Upper lobe of right lung (tissue), 1 donor: ENCODE data around the gene CXCR5. TPM values are rescaled to one million over a fixed set of nuclear protein-coding genes. Genes with fewer than 3 reads are reported as not detected.
A peak's percentile ranks its signal among the peaks of the same experiment; 100 is the strongest.

ENCODE experiments used
- ATAC-seq: fragments of 200-7000 bp; cut with Tn5 transposase; one replicate; pipeline ENCODE4 v1.9.1; 2020; ENCODE audit warnings: mild to moderate bottlenecking, moderate library complexity
- DNase-seq: peaks from one replicate; pipeline ENCODE4 v3.0.0-alpha.2; 2020
- H3K27ac ChIP-seq: fragments of 200-600 bp; one replicate; pipeline ENCODE4 v1.8.0; 2022
- H3K27me3 ChIP-seq: fragments of 200-600 bp; one replicate; pipeline ENCODE4 v1.8.0; 2022; ENCODE audit warnings: mild to moderate bottlenecking
- H3K36me3 ChIP-seq: fragments of 200-600 bp; one replicate; pipeline ENCODE4 v1.8.0; 2022
- H3K4me1 ChIP-seq: fragments of 200-600 bp; one replicate; pipeline ENCODE4 v1.8.0; 2022
- H3K4me3 ChIP-seq: fragments of 200-600 bp; one replicate; pipeline ENCODE4 v1.8.0; 2022; ENCODE audit warnings: mild to moderate bottlenecking
- H3K9me3 ChIP-seq: fragments of 200-600 bp; one replicate; pipeline ENCODE4 v1.8.0; 2022
- intact Hi-C: fragments of 100-400 bp; cut with DNase I; formaldehyde crosslinking; loops from one replicate; pipeline ENCODE4 v1.11.0; 2022
- total RNA-seq: library from RNA; stranded (reverse); fragmentation: NEBNext Ultra II Directional; extraction: Animal tissue kit (Norgen Biotek cat#: 25700); gene quantifications from one replicate; pipeline ENCODE4 v1.2.1, GENCODE V29; 2021
- TF ChIP-seq, protein P1 (sequence below): fragments of 200-600 bp; IDR thresholded peaks from one replicate; pipeline ENCODE4 v1.8.0; 2022; ENCODE audit warnings: antibody characterized with exemption
- donor health status: DM: no; HTN: yes; CAD: no; lungs with severe emphysema.

Gene CXCR5
- total RNA-seq, 1 donor from 2014 or later = not detected

DNA sequence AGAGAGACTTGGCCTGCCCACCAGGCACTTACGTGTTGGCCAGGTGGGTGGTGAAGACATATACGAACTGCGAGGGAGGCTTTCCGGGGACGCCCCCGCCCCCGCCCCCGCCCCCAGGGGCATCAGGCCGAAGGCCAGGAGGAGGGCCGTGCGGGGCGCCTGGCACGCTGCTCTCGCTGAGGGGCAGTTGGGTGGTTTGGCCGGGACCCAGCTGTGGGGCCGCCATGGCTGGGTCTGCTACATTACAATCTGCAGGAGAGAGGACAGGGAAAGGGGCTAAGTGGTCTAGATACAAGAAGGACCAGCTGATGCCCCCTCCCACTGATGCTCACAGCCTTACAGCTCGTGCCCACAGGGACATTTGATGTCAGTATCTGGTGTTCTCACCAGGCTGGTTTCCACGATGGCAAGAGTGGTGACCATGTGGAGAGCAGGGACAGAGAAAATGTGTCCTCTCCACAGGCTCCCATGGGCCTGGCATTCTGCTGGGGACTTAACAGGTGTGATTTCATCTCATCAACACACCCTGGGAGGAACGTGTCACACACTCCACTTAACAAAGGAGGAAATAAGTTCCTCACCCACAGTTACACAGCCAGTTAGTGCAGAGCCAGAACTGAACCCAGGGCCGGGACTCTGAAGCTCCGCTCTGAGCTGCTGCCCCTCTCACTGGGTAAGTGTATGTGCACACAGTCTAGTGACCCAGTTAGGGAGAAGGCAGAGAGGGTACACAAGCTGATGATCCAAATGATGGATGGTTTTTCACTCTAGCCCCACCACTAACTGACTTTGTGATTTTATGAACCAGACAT lies 19.7 kb downstream of the CXCR5 start:
- no peaks in the 10 kb centered on the region for H3K9me3 ChIP-seq
- no peak overlapping the region for H3K4me3 ChIP-seq
- H3K27me3 ChIP-seq = no peaks in the 10 kb centered on the region
- TF ChIP-seq, protein P1, sequence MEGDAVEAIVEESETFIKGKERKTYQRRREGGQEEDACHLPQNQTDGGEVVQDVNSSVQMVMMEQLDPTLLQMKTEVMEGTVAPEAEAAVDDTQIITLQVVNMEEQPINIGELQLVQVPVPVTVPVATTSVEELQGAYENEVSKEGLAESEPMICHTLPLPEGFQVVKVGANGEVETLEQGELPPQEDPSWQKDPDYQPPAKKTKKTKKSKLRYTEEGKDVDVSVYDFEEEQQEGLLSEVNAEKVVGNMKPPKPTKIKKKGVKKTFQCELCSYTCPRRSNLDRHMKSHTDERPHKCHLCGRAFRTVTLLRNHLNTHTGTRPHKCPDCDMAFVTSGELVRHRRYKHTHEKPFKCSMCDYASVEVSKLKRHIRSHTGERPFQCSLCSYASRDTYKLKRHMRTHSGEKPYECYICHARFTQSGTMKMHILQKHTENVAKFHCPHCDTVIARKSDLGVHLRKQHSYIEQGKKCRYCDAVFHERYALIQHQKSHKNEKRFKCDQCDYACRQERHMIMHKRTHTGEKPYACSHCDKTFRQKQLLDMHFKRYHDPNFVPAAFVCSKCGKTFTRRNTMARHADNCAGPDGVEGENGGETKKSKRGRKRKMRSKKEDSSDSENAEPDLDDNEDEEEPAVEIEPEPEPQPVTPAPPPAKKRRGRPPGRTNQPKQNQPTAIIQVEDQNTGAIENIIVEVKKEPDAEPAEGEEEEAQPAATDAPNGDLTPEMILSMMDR = no peak
- DNase-seq (peak; percentile 54), ATAC-seq (no peak)
- peaks cover 11% of the 10 kb centered on the region for H3K4me1 ChIP-seq
- H3K36me3 ChIP-seq = peaks cover 92% of the 10 kb centered on the region
- no peak overlapping the region for H3K27ac ChIP-seq
- intact Hi-C loops = loop anchor here (10.0 kb wide), 1 partner anchor 51 kb away; the partner anchor contains the start of gene UPK2

DNA sequence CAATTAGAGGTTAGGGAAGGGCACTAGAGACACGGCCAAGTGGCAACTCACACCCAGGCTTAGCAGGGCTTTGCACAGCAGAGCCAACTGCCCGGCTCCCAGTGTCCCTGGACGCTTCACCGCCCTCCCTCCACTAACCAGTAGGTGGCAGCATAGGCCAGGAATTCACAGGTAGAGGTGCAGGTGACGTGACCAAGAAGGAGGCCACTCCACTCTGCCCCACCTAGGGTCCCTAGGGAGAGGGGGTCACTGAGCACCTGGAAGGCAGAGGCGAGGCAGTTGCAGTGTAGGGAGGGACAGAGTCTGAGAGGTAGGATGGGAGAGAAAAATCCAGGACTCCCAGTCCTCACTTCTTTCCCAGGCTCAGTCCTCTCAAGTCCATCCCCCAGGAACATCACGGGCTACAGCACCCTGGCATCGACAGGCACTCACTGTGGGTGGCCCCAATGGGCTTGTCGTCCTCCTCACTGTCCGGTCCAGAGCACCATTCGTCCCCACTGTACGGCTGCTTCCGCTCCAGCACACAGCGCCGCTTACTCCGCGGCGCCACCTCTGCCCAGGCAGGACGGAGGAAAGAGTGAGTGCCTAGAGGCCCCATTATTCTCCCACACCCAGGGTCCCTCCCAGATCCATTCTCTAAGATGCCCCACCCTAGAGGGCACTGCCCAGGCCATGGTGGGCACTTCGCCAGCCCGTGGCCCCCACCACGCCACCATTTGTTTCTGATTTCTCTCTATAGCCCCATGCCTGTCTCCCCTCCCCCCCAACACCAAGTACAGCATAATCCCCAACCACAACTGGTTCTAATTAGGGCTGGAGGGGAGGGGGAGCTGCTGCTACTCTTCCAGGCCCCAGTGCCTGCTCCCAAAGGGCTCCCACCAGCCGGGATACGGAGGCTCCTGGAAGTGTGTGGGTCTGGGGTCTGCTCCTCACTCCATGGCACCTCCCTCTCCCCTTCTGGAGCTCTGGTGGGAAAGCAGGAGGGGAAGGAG lies 23.7 kb downstream of the CXCR5 start:
- H3K4me3 ChIP-seq = no peak overlapping the region
- peaks cover 51% of the 10 kb centered on the region for H3K4me1 ChIP-seq
- intact Hi-C loops = loop anchor here (2.0 to 10.0 kb wide), 2 partner anchors 21 to 47 kb away; partner anchors contain the start of gene UPK2
- peak; percentile 81 for ATAC-seq
- H3K27ac ChIP-seq = no peak overlapping the region
- H3K9me3 ChIP-seq = no peaks in the 10 kb centered on the region
- H3K36me3 ChIP-seq = peaks cover 55% of the 10 kb centered on the region
- TF ChIP-seq, protein P1 = peak; percentile 96
- H3K27me3 ChIP-seq = no peaks in the 10 kb centered on the region
- peak; percentile 89 for DNase-seq

- peak; percentile 40 for DNase-seq
- no peak overlapping the region for H3K4me3 ChIP-seq
- ATAC-seq = no peak
- TF ChIP-seq, protein P1 = no peak
- peaks cover 47% of the 10 kb centered on the region for H3K36me3 ChIP-seq
- H3K9me3 ChIP-seq = no peaks in the 10 kb centered on the region
- peak overlapping the region; percentile 86 for H3K27ac ChIP-seq
- intact Hi-C loops = loop anchor here (10.0 kb wide), 1 partner anchor 47 kb away; the partner anchor contains the start of gene UPK2
- H3K27me3 ChIP-seq = no peaks in the 10 kb centered on the region
- H3K4me1 ChIP-seq = peaks cover 60% of the 10 kb centered on the region
Measured at GRCh38 chr11:118908264-118908663, 24.6 kb downstream of the CXCR5 start.

GRCh38 chr11:118908901-118909618 lies 25.4 kb downstream of the CXCR5 start:
- no peaks in the 10 kb centered on the region for H3K9me3 ChIP-seq
- peaks cover 68% of the 10 kb centered on the region for H3K4me1 ChIP-seq
- intact Hi-C loops = loop anchor here (10.0 kb wide), 1 partner anchor 46 kb away; the partner anchor contains the start of gene UPK2
- peak overlapping the region; percentile 50 for H3K4me3 ChIP-seq
- TF ChIP-seq, protein P1 = no peak
- DNase-seq = peak; percentile 84
- peak overlapping the region; percentile 86 for H3K27ac ChIP-seq
- peaks cover 39% of the 10 kb centered on the region for H3K36me3 ChIP-seq
- no peaks in the 10 kb centered on the region for H3K27me3 ChIP-seq
- ATAC-seq = peak; percentile 15
